ENCODE results near the gene CDC20.

The CDC20 gene

DNA sequence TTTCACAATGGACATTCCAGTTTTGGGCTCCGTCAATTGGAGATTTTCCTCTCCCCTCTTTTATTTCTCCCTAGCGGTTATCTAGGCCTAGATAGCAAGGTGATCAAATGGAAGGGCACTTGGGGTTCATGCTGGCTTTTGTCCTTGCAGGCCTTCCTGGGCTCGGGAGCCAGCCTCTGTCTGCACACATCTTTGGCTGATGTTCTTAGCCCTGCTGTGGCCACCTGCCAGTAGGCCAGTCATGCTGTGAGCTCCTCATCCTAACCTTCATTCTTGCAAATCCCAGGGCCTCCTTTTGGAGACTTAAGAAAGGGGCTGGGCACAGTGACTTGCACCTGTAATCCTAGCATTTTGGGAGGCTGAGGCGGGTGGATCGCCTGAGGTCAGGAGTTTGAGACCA lies 44.5 kb upstream of the CDC20 start:
- TF ChIP-seq, protein P1, sequence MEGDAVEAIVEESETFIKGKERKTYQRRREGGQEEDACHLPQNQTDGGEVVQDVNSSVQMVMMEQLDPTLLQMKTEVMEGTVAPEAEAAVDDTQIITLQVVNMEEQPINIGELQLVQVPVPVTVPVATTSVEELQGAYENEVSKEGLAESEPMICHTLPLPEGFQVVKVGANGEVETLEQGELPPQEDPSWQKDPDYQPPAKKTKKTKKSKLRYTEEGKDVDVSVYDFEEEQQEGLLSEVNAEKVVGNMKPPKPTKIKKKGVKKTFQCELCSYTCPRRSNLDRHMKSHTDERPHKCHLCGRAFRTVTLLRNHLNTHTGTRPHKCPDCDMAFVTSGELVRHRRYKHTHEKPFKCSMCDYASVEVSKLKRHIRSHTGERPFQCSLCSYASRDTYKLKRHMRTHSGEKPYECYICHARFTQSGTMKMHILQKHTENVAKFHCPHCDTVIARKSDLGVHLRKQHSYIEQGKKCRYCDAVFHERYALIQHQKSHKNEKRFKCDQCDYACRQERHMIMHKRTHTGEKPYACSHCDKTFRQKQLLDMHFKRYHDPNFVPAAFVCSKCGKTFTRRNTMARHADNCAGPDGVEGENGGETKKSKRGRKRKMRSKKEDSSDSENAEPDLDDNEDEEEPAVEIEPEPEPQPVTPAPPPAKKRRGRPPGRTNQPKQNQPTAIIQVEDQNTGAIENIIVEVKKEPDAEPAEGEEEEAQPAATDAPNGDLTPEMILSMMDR (IDR thresholded peaks at IDR 0.05; ENCODE audit: control insufficient read depth, extremely low read depth, insufficient read depth): no peak
- H3K4me3 ChIP-seq (ENCODE audit: low read depth, low read length): no peak overlapping the region
- DNase-seq (ENCODE audit: low read depth): no peak

DNA sequence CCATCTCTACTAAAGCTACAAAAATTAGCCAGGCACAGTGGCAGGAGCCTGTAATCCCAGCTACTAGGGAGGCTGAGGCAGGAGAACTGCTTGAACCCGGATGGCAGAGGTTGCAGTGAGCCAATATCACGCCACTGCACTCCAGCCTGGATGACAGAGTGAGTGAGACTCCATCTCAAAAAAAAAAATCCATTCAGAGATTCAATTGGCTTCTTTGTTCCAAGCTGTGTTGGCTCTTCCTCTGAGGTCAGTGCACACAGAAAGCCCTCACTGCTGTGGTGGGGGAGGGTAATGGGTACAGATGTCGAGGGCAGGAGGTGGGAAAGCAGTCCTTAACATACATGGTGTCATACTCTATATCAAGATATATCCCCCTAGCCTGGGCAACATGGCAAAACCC lies 43.3 kb upstream of the CDC20 start:
- no peak for DNase-seq (ENCODE audit: low read depth)
- TF ChIP-seq, protein P1 (IDR thresholded peaks at IDR 0.05; ENCODE audit: control insufficient read depth, extremely low read depth, insufficient read depth): no peak
- no peak overlapping the region for H3K4me3 ChIP-seq (ENCODE audit: low read depth, low read length)

DNA sequence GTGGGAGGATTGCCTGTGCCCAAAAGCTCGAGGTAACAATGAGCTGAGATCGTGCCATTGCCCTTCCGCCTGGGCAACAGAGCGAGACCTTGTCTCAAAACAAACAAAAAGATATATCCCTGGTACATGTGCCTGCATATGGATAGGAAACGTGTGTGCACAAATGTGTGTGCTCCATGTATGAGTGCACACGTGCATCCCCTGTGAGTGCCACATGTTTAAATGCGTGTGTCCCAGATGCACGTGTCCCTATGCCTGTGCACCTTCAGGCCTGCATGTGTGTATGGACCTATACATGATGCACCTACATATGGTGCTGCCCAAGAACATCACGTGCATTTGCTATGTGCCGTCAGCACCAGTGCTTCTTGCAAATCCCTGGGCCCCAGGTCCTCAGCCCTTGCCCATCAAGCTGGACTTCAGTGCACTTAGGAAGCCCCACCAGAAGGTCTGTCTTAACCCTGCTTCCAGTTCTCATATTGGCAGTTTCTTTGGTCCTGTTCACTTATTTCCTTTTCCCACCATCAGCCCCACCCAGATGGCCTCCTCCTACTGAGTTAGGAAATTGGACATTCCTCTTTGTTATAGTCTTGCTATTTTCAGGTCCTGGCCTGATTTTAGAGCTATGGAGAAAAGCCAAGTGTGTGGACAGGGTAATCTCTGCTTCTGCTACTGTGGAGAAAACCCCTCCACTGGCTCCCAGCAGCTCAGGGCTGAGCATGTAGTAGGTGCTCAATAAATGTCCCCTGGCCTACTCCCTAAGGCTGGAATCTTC lies 42.6 kb upstream of the CDC20 start:
- no peak for DNase-seq (ENCODE audit: low read depth)
- TF ChIP-seq, protein P1 (IDR thresholded peaks at IDR 0.05; ENCODE audit: control insufficient read depth, extremely low read depth, insufficient read depth): no peak
- no peak overlapping the region for H3K4me3 ChIP-seq (ENCODE audit: low read depth, low read length)

DNA sequence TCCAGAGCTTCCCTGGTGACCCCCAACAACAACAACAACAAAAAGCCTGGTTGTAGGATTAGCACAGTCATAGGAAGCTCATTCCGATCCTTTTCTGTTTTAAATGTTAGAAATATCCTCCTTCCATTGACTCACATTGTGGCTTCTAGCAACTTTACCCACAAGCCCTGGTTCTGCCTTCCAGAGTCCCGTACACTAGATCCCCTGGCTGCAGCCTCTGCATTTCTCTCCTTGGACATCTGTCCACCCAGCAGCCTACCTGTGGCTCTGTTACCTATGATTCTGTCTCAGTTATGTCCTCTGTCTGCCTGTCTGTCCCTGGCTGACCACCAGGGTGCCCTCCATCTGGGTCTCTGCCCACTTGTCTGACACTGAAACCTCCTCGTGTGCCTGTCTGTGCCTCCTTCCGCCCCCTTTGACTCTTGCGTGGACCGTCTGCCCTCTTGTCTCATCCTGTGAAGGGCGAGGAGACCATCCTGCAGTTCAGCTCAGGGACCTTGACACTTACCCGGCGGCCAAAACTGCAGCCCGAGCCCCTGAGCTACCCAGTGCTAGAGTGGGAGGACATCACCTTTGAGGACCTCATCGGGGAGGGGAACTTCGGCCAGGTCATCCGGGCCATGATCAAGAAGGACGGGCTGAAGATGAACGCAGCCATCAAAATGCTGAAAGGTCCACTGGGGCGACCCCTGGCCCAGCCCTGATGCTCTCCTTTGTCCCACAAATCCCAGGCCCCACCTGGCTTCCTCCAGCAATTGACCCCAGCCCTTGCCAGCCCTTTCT lies 41.9 kb upstream of the CDC20 start:
- H3K4me3 ChIP-seq (ENCODE audit: low read depth, low read length): no peak overlapping the region
- TF ChIP-seq, protein P1 (IDR thresholded peaks at IDR 0.05; ENCODE audit: control insufficient read depth, extremely low read depth, insufficient read depth): no peak
- no peak for DNase-seq (ENCODE audit: low read depth)

DNA sequence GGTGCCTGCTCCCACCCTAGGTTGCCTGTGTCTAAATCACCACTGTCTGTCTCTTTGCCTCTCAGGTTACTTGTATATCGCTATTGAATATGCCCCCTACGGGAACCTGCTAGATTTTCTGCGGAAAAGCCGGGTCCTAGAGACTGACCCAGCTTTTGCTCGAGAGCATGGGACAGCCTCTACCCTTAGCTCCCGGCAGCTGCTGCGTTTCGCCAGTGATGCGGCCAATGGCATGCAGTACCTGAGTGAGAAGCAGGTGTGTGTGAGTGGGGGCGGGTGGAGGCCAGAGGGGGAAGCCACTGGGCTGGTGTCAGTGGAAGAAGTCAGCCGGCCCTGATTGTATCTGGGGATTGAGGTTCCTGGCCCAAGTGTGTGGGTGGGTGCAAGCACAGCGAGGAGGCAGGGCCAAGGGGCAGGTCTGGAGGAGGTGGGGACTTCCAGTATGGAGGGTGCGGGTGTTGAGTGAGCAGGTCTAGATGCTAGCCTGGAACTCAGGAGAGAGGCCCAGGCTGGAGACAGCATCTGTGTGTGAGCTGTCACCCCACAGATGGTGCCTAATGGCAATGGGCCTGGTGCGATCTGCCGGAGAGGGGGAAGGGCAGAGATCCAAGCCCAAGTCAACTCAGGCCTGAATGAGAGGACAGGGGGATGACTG lies 40.8 kb upstream of the CDC20 start:
- TF ChIP-seq, protein P1 (IDR thresholded peaks at IDR 0.05; ENCODE audit: control insufficient read depth, extremely low read depth, insufficient read depth): no peak
- H3K4me3 ChIP-seq (ENCODE audit: low read depth, low read length): no peak overlapping the region
- no peak for DNase-seq (ENCODE audit: low read depth)

DNA sequence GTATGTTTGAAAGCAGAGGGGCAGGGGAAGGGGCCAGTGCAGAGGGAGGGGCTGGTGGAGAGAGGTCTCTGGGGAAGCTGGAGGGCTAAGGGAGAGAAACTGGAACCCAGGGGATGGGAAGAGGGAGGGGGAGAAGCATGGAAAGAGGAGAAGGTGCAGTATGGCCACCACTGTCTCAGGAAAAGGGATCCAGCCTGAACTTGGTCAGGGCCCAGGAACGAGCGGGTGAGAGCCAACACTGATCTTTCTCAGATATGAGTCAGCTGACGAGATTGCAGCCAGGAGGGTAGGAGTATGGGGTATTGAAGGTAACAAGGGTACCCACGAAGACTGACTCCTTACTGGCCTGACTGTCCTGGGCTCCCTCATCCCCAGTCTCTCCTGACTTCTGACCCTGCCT lies 40.0 kb upstream of the CDC20 start:
- TF ChIP-seq, protein P1 (IDR thresholded peaks at IDR 0.05; ENCODE audit: control insufficient read depth, extremely low read depth, insufficient read depth): no peak
- DNase-seq (ENCODE audit: low read depth): no peak
- H3K4me3 ChIP-seq (ENCODE audit: low read depth, low read length): no peak overlapping the region
